Measurements from ENCODE around the gene CSN3. TPM values are rescaled to one million over a fixed set of nuclear protein-coding genes. Genes with fewer than 3 reads are reported as not detected.

Gene CSN3
- total and polyA plus RNA-seq, 2 of the 4 experiments (the other 2 are of a cell fraction) = not detected

GRCh38 chr4:70277121-70277520 is 34.7 kb downstream of the CSN3 start:
- dilution Hi-C loops (cut with HindIII; ENCODE audit: low sequenced_read_pairs, unreplicated experiment) = no loop called here
- H3K4me3 ChIP-seq (ENCODE audit: insufficient read depth, low read depth, low read length) = no peak overlapping the region
- ATAC-seq (ENCODE audit: low read depth) (no peak), DNase-seq (no peak)
- no peak overlapping the region for H2AFZ ChIP-seq (replicated peaks; ENCODE audit: low read length, poor library complexity)
- H2BK5ac ChIP-seq (ENCODE audit: low read depth, low read length, poor library complexity, severe bottlenecking) = no peak overlapping the region
- no peak overlapping the region for H3K23ac ChIP-seq (ENCODE audit: low read depth, low read length)
- H2BK120ac ChIP-seq (ENCODE audit: low read depth, low read length) = no peak overlapping the region
- in situ Hi-C loops (cut with MboI; ENCODE audit: low sequenced_read_pairs) = no loop called here
- H3K14ac ChIP-seq (replicated peaks; ENCODE audit: low read depth, low read length) = no peak overlapping the region
- H3K9ac ChIP-seq (ENCODE audit: low read depth, low read length) = no peak overlapping the region
- H4K20me1 ChIP-seq (ENCODE audit: insufficient read depth, low read length) = no peaks in the 10 kb centered on the region
- no peak overlapping the region for H3K56ac ChIP-seq (ENCODE audit: extremely low read depth, insufficient read depth, low read length)
- POLR2A ChIA-PET (ENCODE audit: unreplicated experiment) = no interaction called here
- no peak overlapping the region for H4K8ac ChIP-seq (ENCODE audit: low read depth in 2 of 2, low read length in 2 of 2)
- H3K79me1 ChIP-seq (ENCODE audit: low read depth in 1 of 2, low read length in 2 of 2) = no peaks in the 10 kb centered on the region
- no peak overlapping the region for H2AK9ac ChIP-seq (replicated peaks; ENCODE audit: low read depth, low read length, poor library complexity)
- no peak for TF ChIP-seq SMC3 (IDR thresholded peaks at IDR 0.05; ENCODE audit: low read depth, low read length)
- TF ChIP-seq, protein P1, sequence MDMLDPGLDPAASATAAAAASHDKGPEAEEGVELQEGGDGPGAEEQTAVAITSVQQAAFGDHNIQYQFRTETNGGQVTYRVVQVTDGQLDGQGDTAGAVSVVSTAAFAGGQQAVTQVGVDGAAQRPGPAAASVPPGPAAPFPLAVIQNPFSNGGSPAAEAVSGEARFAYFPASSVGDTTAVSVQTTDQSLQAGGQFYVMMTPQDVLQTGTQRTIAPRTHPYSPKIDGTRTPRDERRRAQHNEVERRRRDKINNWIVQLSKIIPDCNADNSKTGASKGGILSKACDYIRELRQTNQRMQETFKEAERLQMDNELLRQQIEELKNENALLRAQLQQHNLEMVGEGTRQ (IDR thresholded peaks at IDR 0.05; ENCODE audit: low read depth, low read length) = no peak
- no peak for TF ChIP-seq CEBPB (IDR thresholded peaks at IDR 0.05; ENCODE audit: low read depth, low read length)
- TF ChIP-seq RAD21 (IDR thresholded peaks at IDR 0.05; ENCODE audit: low read length) = no peak
- no peak for TF ChIP-seq MAZ (IDR thresholded peaks at IDR 0.05; ENCODE audit: borderline replicate concordance, low read depth, low read length)
- no peak for TF ChIP-seq MXI1 (IDR thresholded peaks at IDR 0.05; ENCODE audit: borderline replicate concordance, low read depth, low read length)
- no peak for TF ChIP-seq CTCF (conservative IDR thresholded peaks at IDR 0.05; ENCODE audit: low read depth, low read length)
- TF ChIP-seq NFE2L2 (IDR thresholded peaks at IDR 0.05; ENCODE audit: low read depth, low read length) = no peak
- TF ChIP-seq CHD1 (IDR thresholded peaks at IDR 0.05; ENCODE audit: low read depth, low read length) = no peak
- no peak for TF ChIP-seq RCOR1 (IDR thresholded peaks at IDR 0.05; ENCODE audit: insufficient replicate concordance, low read length)
- H3K18ac ChIP-seq (ENCODE audit: low read depth, low read length) = no peak overlapping the region
- H2BK20ac ChIP-seq (ENCODE audit: low read depth, low read length) = no peak overlapping the region
- intact Hi-C loops (cut with micrococcal nuclease) = no loop called here
- no peaks in the 10 kb centered on the region for H3K4me1 ChIP-seq (ENCODE audit: control insufficient read depth, insufficient read depth, low read length)
- H4K91ac ChIP-seq (ENCODE audit: insufficient read depth, low read depth, low read length) = no peak overlapping the region
- H3K4ac ChIP-seq (ENCODE audit: low read depth, low read length) = no peak overlapping the region
- H3K27me3 ChIP-seq (ENCODE audit: control insufficient read depth, insufficient read depth, low read length) = no peaks in the 10 kb centered on the region
- no peak overlapping the region for H3K27ac ChIP-seq (ENCODE audit: insufficient read depth, low read length)
- no TSS peak for BruUV-seq (replicated peaks)
- H3K4me2 ChIP-seq (ENCODE audit: low read depth, low read length) = no peak overlapping the region
- no peaks in the 10 kb centered on the region for H3K9me3 ChIP-seq (ENCODE audit: control insufficient read depth, insufficient read depth, low read length)
- no peak overlapping the region for H2AK5ac ChIP-seq (ENCODE audit: low read depth, low read length)
- CTCF ChIA-PET = no interaction called here
- H3K9me1 ChIP-seq (ENCODE audit: insufficient read depth, low read length) = no peaks in the 10 kb centered on the region
- no peak overlapping the region for H4K5ac ChIP-seq (ENCODE audit: low read depth, low read length)
- no peaks in the 10 kb centered on the region for H3K36me3 ChIP-seq (ENCODE audit: control insufficient read depth, insufficient read depth, low read length)
- WGBS, 2 experiments (ENCODE audit: extremely low coverage in 2 of 2, insufficient read length in 1 of 2) = no CpG with 5 or more reads among the region's 2 CpGs
- H2BK15ac ChIP-seq (ENCODE audit: low read depth, low read length) = no peak overlapping the region

Data from IMR-90 (cell line).